ENCODE measurements around the gene KCND3. TPM values are rescaled to one million over a fixed set of nuclear protein-coding genes. Genes with fewer than 3 reads are reported as not detected.

The KCND3 gene
- polyA plus RNA-seq, 1 donor from 2014 or later = 7.8 TPM

- H2AFZ ChIP-seq (ENCODE audit: low read depth, low read length) = peak overlapping the region; percentile 51
These were observed 784 bp upstream of the KCND3 start for GRCh38 chr1:111990026-111990877.

DNA sequence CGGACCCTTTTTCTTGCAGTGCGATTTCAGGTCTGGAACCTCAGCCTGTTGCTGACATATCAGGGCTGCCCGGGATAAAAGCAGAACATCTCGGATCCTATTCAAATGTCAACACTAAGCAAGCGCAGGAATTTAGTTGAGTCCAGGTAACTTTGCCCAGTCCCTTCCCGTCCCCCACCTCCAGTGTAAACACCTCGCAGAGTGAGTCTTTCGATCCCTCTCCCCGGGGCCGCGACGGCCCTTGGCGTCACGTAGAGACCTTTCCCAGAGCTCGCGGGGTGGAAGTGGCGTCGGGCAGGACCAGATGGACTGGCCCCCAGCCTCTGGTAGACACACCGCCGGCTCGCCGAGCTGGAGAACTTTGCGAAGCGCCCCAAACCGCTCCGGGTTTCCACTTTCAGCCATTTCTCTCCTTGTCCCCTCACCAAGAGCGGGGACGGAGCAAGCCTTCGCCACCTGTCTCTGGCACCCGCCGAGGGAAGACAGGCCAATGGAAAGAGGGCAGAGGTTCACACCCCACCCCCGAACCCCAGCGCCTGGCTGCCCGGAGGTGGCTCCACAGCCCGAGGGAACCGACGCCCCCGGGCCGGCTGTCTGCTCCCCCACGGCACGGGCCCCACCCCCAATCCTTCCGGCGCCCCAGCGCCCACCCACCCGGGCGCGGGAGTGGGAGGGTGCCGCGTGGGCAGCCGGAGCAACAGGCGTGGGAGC is 570 bp downstream of the KCND3 start:
- Histone ChIP-seq H2AFZ (ENCODE audit: low read depth, low read length) (no peak overlapping the region), H3K4me2 (ENCODE audit: low read length) (peak overlapping the region; percentile 23), H3K4me3 (ENCODE audit: low read length) (peak overlapping the region; percentile 86), H3K9me3 (ENCODE audit: low read length) (no peaks in the 10 kb centered on the region), H3K36me3 (ENCODE audit: insufficient read depth, low read length) (no peaks in the 10 kb centered on the region), H3K27ac (ENCODE audit: low read length) (no peak overlapping the region), H3F3A (ENCODE audit: insufficient read depth, low read length, poor library complexity, severe bottlenecking) (no peaks in the 10 kb centered on the region), H3K9me2 (ENCODE audit: insufficient read depth, low read length) (no peaks in the 10 kb centered on the region), H4K20me1 (ENCODE audit: insufficient read depth) (no peaks in the 10 kb centered on the region), H3K79me2 (replicated peaks; ENCODE audit: insufficient read depth, low read length) (no peaks in the 10 kb centered on the region), H3K9ac (ENCODE audit: low read length) (peak overlapping the region; percentile 77), H3K27me3 (ENCODE audit: insufficient read depth, low read depth, low read length) (peaks cover 38% of the 10 kb centered on the region)
- no peak for TF ChIP-seq EZH2 (IDR thresholded peaks at IDR 0.05; ENCODE audit: borderline replicate concordance, insufficient read depth, low read length, poor library complexity, severe bottlenecking)
- TF ChIP-seq RAD21 (conservative IDR thresholded peaks at IDR 0.05) = no peak
- TF ChIP-seq, protein P1, sequence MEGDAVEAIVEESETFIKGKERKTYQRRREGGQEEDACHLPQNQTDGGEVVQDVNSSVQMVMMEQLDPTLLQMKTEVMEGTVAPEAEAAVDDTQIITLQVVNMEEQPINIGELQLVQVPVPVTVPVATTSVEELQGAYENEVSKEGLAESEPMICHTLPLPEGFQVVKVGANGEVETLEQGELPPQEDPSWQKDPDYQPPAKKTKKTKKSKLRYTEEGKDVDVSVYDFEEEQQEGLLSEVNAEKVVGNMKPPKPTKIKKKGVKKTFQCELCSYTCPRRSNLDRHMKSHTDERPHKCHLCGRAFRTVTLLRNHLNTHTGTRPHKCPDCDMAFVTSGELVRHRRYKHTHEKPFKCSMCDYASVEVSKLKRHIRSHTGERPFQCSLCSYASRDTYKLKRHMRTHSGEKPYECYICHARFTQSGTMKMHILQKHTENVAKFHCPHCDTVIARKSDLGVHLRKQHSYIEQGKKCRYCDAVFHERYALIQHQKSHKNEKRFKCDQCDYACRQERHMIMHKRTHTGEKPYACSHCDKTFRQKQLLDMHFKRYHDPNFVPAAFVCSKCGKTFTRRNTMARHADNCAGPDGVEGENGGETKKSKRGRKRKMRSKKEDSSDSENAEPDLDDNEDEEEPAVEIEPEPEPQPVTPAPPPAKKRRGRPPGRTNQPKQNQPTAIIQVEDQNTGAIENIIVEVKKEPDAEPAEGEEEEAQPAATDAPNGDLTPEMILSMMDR (IDR thresholded peaks at IDR 0.05; ENCODE audit: poor library complexity, severe bottlenecking) = no peak
- TF ChIP-seq MXI1 (conservative IDR thresholded peaks at IDR 0.05; ENCODE audit: poor library complexity, severe bottlenecking) = peak; percentile 29
- no peak for TF ChIP-seq TAF1 (IDR thresholded peaks at IDR 0.05; ENCODE audit: low read depth)

More at GRCh38 chr1:111990026-111990877, 784 bp upstream of the KCND3 start:
- Histone ChIP-seq H3K9me3 (ENCODE audit: low read length) (no peaks in the 10 kb centered on the region), H3K9ac (ENCODE audit: low read length) (peak overlapping the region; percentile 77), H3K27ac (ENCODE audit: low read length) (peak overlapping the region; percentile 25), H3K4me3 (ENCODE audit: low read length) (peak overlapping the region; percentile 86), H4K20me1 (ENCODE audit: insufficient read depth) (no peaks in the 10 kb centered on the region), H3K79me2 (replicated peaks; ENCODE audit: insufficient read depth, low read length) (no peaks in the 10 kb centered on the region), H3K27me3 (ENCODE audit: insufficient read depth, low read depth, low read length) (peaks cover 38% of the 10 kb centered on the region), H3K4me2 (ENCODE audit: low read length) (peak overlapping the region; percentile 79), H3F3A (ENCODE audit: insufficient read depth, low read length, poor library complexity, severe bottlenecking) (no peaks in the 10 kb centered on the region), H3K36me3 (ENCODE audit: insufficient read depth, low read length) (no peaks in the 10 kb centered on the region), H3K9me2 (ENCODE audit: insufficient read depth, low read length) (no peaks in the 10 kb centered on the region)
- TF ChIP-seq EZH2 (IDR thresholded peaks at IDR 0.05; ENCODE audit: borderline replicate concordance, insufficient read depth, low read length, poor library complexity, severe bottlenecking) (no peak), TAF1 (IDR thresholded peaks at IDR 0.05; ENCODE audit: low read depth) (peak; percentile 51), POLR2AphosphoS5 (IDR thresholded peaks at IDR 0.05) (peak; percentile 53), RAD21 (conservative IDR thresholded peaks at IDR 0.05) (peak; percentile 29), REST (IDR thresholded peaks at IDR 0.05; ENCODE audit: borderline replicate concordance) (no peak)
- TF ChIP-seq, protein P1 (IDR thresholded peaks at IDR 0.05; ENCODE audit: poor library complexity, severe bottlenecking) = peak; percentile 39
